Measurements from ENCODE around the gene GATAD2A.
"Not testable (repeated sequence)": the region's sequence is repeated elsewhere in the genome, so short reads cannot be mapped to it uniquely, and the experiment has no call there.

The GATAD2A gene

GRCh38 chr19:19468424-19469050, 63.1 kb downstream of the GATAD2A start:
- no peak for DNase-seq (ENCODE audit: low read depth)

GRCh38 chr19:19470579-19470978, 65.1 kb downstream of the GATAD2A start:
- no peak for DNase-seq (ENCODE audit: low read depth)

GRCh38 chr19:19471682-19472081, 66.2 kb downstream of the GATAD2A start:
- no peak for DNase-seq (ENCODE audit: low read depth)

- not testable (repeated sequence) for DNase-seq (ENCODE audit: low read depth)
These were observed 66.6 kb downstream of the GATAD2A start for GRCh38 chr19:19472106-19472505.

- no peak for DNase-seq (ENCODE audit: low read depth)
These were observed 69.7 kb downstream of the GATAD2A start for GRCh38 chr19:19475015-19475765.

GRCh38 chr19:19475849-19476828, 70.7 kb downstream of the GATAD2A start:
- DNase-seq (ENCODE audit: low read depth) = no peak

GRCh38 chr19:19477705-19478383, 72.4 kb downstream of the GATAD2A start:
- no peak for DNase-seq (ENCODE audit: low read depth)

- DNase-seq (ENCODE audit: low read depth) = no peak
These were observed 75.2 kb downstream of the GATAD2A start for GRCh38 chr19:19480688-19481087.

GRCh38 chr19:19482809-19483596, 77.5 kb downstream of the GATAD2A start:
- no peak for DNase-seq (ENCODE audit: low read depth)

- DNase-seq (ENCODE audit: low read depth) = peak; percentile 58
These were observed 79.9 kb downstream of the GATAD2A start for GRCh38 chr19:19485161-19485997.

GRCh38 chr19:19485998-19486290, 80.5 kb downstream of the GATAD2A start:
- DNase-seq (ENCODE audit: low read depth) = no peak

GRCh38 chr19:19486343-19487076, 81.0 kb downstream of the GATAD2A start:
- DNase-seq (ENCODE audit: low read depth) = no peak

GRCh38 chr19:19487077-19487949, 81.8 kb downstream of the GATAD2A start:
- DNase-seq (ENCODE audit: low read depth) = no peak

GRCh38 chr19:19487950-19488874, 82.7 kb downstream of the GATAD2A start:
- DNase-seq (ENCODE audit: low read depth) = no peak

GRCh38 chr19:19488875-19489690, 83.6 kb downstream of the GATAD2A start:
- peak; percentile 94 for DNase-seq (ENCODE audit: low read depth)

GRCh38 chr19:19489804-19490204, 84.3 kb downstream of the GATAD2A start:
- no peak for DNase-seq (ENCODE audit: low read depth)
